HUES48 (cell line): Measurements from ENCODE around the gene MAPK13.

ENCODE experiments used
- H3K27ac ChIP-seq: one replicate; pipeline ENCODE4 v1.7.0; 2013; ENCODE audit warnings: low read depth, low read length, inconsistent platforms
- H3K27me3 ChIP-seq: 2 replicates; pipeline ENCODE4 v1.6.1; 2013; ENCODE audit warnings: mild to moderate bottlenecking, low read length; ENCODE audit not compliant: control insufficient read depth, insufficient read depth
- H3K36me3 ChIP-seq: 2 replicates; pipeline ENCODE4 v1.6.1; 2013; ENCODE audit warnings: low read length; ENCODE audit not compliant: control insufficient read depth, insufficient read depth
- H3K4me1 ChIP-seq: 2 replicates; pipeline ENCODE4 v1.6.1; 2013; ENCODE audit warnings: mild to moderate bottlenecking, low read length; ENCODE audit not compliant: control insufficient read depth, insufficient read depth
- H3K4me3 ChIP-seq: 2 replicates; pipeline ENCODE4 v1.5.1; 2013; ENCODE audit warnings: mild to moderate bottlenecking, low read depth, low read length
- H3K9ac ChIP-seq: 2 replicates; pipeline ENCODE4 v1.6.1; 2013; ENCODE audit warnings: mild to moderate bottlenecking, low read depth, low read length, moderate library complexity
- H3K9me3 ChIP-seq: 2 replicates; pipeline ENCODE4 v1.6.1; 2013; ENCODE audit warnings: low read length; ENCODE audit not compliant: control insufficient read depth, insufficient read depth

The MAPK13 gene

DNA sequence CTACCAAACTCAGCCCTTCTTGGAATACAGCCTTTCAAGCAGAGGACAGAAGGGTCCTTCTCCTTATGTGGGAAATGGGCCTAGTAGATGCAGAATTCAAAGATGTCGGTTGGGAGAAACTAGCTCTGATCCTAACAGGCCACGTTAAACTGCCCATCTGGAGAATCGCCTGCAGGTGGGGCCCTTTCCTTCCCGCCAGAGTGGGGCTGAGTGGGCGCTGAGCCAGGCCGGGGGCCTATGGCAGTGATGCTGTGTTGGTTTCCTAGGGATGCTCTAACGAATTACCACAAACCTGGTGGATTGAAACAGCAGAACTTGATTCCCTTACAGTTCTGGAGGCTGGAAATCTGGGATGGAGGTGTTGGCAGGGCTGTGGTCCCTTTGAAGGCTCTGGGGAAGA is 9.1 kb downstream of the MAPK13 start:
- H3K9me3 ChIP-seq: no peaks in the 10 kb centered on the region
- H3K36me3 ChIP-seq: 0 out of 2 replicates have a peak, but pooled peaks cover 7% of the 10 kb centered on the region
- no peak overlapping the region for H3K27ac ChIP-seq
- H3K27me3 ChIP-seq: no peaks in the 10 kb centered on the region
- no peak overlapping the region for H3K9ac ChIP-seq
- peaks cover 10% of the 10 kb centered on the region for H3K4me1 ChIP-seq
- H3K4me3 ChIP-seq: no peak overlapping the region

DNA sequence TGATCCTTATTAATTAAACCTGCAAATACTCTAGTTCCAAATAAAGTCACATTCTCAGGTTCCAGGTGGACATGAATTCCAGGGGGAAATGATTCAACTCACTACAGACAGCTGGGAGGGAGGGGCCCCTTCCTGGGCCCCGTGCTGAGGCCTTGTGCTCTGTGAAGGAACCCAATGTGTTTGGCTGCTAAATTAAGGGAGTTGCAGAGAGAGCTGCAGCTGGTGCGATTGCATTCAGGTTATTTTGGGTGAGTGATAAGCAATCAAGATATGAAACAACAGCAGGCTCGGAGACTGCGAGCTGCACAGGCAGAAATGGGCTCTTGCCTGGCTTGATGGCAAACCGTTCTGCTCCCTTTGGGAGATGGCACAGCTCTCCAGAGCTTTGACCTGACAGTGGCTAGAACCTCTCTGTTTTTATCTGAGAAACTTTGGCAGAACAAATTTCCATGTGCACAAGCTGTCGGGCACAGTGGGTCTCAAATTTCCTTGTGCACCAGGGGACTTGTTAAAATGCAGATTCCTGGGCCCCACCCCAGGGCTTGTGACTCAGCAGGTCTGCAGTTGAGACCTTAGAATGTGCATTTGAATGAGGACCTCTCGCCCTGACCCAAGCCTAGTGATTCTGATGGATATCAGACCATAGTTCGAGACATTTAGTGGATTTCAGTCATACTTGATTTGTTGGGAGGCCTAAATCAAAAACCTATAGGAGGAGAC is 9.8 kb downstream of the MAPK13 start:
- H3K27ac ChIP-seq: no peak overlapping the region
- 0 out of 2 replicates have a peak, but pooled peaks cover 7% of the 10 kb centered on the region for H3K36me3 ChIP-seq
- peaks cover 10% of the 10 kb centered on the region for H3K4me1 ChIP-seq
- no peaks in the 10 kb centered on the region for H3K9me3 ChIP-seq
- H3K4me3 ChIP-seq: no peak overlapping the region
- no peak overlapping the region for H3K9ac ChIP-seq
- H3K27me3 ChIP-seq: no peaks in the 10 kb centered on the region

GRCh38 chr6:36141091-36141490 is 10.8 kb downstream of the MAPK13 start:
- H3K27ac ChIP-seq: no peak overlapping the region
- H3K9ac ChIP-seq: no peak overlapping the region
- H3K27me3 ChIP-seq: no peaks in the 10 kb centered on the region
- H3K36me3 ChIP-seq: 0 out of 2 replicates have a peak, but pooled peaks cover 7% of the 10 kb centered on the region
- H3K9me3 ChIP-seq: no peaks in the 10 kb centered on the region
- H3K4me1 ChIP-seq: peaks cover 10% of the 10 kb centered on the region
- H3K4me3 ChIP-seq: no peak overlapping the region

DNA sequence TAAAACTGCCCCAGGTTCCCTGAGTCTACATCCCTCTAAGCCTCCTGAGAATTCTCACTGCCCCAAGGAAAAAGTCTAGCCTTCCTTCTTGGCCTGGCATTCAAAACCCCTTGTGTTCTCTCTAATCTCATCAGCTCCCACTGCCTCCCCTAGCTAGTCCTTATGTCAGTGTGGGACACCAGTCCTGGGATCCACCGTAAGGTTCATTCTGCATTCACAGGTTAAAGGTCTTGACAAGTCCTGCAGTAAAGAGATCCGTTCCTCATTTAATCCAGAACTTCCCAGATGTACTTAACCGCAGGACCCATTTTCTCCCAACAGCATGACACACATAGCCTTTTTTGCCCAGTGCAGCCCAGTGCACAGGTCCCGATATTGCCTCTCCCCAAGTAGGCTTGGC is 11.6 kb downstream of the MAPK13 start:
- no peaks in the 10 kb centered on the region for H3K9me3 ChIP-seq
- no peak overlapping the region for H3K4me3 ChIP-seq
- H3K27ac ChIP-seq: no peak overlapping the region
- 0 out of 2 replicates have a peak, but pooled peaks cover 3% of the 10 kb centered on the region for H3K36me3 ChIP-seq
- H3K4me1 ChIP-seq: peaks cover 10% of the 10 kb centered on the region
- H3K9ac ChIP-seq: no peak overlapping the region
- no peaks in the 10 kb centered on the region for H3K27me3 ChIP-seq

DNA sequence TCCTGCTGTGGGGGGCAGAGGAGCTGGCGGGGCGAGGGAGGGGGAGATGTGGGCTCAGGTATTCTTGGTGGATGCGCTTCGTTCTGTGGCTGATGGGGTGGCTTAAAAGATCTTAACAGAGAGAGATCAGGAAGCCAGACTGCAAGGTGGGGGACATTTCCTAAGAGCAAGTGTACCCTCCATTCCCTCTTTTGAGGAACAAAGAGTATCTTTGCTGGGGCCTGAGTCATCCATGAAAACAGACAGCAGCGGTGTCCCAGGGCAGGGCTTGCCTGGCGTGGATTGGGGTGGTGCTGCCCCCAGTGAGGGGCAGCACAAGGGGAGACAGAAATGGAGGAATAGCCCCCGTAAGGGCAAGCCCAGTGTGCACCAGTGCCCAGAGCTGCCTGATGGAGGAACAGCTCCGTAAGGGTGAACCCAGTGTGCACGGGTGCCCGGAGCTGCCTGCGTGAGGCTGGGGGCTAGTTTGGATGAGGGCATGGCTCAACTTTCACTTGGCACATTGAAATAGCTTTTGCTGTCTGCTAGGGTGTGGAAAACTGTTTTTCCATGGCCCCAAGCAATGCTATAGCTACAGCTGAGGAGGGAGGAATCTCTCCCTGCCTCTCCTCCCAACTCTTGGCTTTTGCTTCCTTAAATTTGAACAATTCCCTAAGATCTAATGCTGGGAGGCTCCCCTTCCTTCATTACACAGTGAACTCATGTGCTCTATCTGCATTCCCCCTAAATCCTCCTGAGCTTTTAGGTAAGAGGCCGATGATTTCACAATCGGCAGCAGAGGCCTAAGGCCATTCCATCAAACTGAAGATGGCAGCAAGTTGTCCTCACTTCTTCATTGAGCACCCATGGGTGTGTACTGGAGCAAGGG is 12.9 kb downstream of the MAPK13 start:
- H3K27ac ChIP-seq: no peak overlapping the region
- H3K36me3 ChIP-seq: 0 out of 2 replicates have a peak, but pooled peaks cover 2% of the 10 kb centered on the region
- H3K9me3 ChIP-seq: no peaks in the 10 kb centered on the region
- H3K9ac ChIP-seq: no peak overlapping the region
- no peaks in the 10 kb centered on the region for H3K27me3 ChIP-seq
- H3K4me3 ChIP-seq: no peak overlapping the region
- peaks cover 10% of the 10 kb centered on the region for H3K4me1 ChIP-seq

DNA sequence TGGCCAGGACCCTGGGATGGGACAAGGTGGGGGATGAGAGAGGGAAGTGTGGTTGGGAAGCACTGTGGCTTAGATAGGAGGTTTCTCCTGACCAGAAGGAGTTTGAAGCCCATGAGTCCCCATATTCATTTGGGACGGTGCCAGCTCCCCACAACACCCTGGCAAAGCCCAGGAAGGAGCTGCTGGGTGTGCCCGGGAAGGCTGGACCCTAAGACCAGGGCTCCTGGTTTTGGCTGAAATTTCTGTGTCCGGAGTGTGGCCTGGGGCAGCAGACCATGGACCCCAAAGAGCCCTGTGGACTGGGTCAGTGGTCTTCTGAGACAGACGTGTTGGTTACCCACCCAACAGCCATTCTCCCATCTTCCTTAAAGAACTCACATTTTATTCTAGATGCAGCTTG is 15.2 kb downstream of the MAPK13 start:
- Histone ChIP-seq H3K27ac (no peak overlapping the region), H3K9ac (no peak overlapping the region), H3K4me1 (peaks cover under 1% of the 10 kb centered on the region)

GRCh38 chr6:36147294-36147693 is 17.0 kb downstream of the MAPK13 start:
- H3K36me3 ChIP-seq: no peaks in the 10 kb centered on the region
- H3K27me3 ChIP-seq: no peaks in the 10 kb centered on the region
- H3K4me1 ChIP-seq: no peaks in the 10 kb centered on the region
- H3K27ac ChIP-seq: no peak overlapping the region
- no peak overlapping the region for H3K9ac ChIP-seq
- no peaks in the 10 kb centered on the region for H3K9me3 ChIP-seq
- H3K4me3 ChIP-seq: no peak overlapping the region

More for the DNA sequence above, 15.2 kb downstream of the MAPK13 start:
- Histone ChIP-seq H3K4me3 (no peak overlapping the region), H3K36me3 (no peaks in the 10 kb centered on the region), H3K9me3 (no peaks in the 10 kb centered on the region), H3K27me3 (no peaks in the 10 kb centered on the region)

DNA sequence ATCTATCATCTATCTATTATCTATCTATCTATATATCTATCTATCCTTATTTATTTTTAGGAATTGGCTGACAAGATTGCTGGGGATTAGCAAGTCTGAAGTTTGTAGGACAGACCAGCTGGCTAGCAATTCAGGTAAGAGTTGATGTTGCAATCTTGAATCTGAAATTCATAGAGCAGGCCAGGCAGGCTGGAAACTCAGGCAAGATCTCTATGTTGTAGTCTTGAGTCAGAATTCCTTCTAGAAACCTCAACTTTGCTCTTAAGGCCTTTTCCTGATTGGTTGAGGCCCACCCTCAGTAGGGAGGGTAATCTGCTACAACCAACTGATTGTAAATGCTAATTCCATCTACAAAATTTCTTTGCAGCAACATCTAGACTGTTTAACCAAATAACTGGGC is 19.2 kb downstream of the MAPK13 start:
- Histone ChIP-seq H3K4me3 (no peak overlapping the region), H3K9ac (no peak overlapping the region), H3K9me3 (no peaks in the 10 kb centered on the region), H3K4me1 (no peaks in the 10 kb centered on the region), H3K27ac (no peak overlapping the region), H3K27me3 (no peaks in the 10 kb centered on the region), H3K36me3 (no peaks in the 10 kb centered on the region)

DNA sequence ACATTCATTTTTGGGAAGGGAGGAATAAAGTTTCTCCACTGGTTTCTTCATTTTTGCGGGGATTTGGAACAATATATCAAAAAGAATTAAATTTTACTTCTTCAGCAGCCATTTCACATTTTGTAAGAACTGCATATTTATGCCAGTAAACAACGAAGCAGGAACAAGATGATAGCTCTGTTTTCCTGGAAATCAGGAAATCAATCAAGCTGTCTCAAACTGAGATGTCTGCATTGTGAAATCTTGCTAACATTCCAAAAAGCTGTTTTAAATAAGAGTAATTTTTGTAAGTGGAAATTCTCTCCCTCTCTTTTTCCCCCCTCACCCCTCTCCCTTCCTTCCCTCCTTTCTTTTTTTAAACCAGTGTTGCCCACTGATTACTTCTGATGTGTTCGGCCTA is 20.0 kb downstream of the MAPK13 start:
- Histone ChIP-seq H3K4me3 (no peak overlapping the region), H3K9ac (no peak overlapping the region), H3K9me3 (0 out of 2 replicates have a peak, but pooled peaks cover 1% of the 10 kb centered on the region), H3K27ac (no peak overlapping the region), H3K4me1 (no peaks in the 10 kb centered on the region), H3K27me3 (no peaks in the 10 kb centered on the region), H3K36me3 (no peaks in the 10 kb centered on the region)

DNA sequence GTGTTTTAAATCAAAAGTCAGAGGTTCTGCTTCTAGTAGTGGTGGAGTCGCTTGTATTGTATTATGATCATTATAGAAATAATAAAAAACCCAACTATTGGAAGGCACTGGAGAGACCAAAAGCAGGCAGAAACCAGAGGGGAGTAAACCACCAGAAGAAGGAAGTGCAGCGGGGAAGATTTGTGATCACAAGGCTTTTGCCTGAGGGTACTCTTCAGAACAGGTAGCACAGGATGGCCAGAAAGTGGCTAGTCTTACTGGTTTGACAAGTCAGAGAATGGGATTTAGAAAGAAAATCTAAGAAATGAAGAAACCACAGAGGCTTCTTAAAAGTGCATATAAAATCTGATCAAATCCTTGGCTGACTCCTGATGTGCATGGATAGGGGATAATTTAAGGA is 24.0 kb downstream of the MAPK13 start:
- H3K4me3 ChIP-seq: no peak overlapping the region
- H3K4me1 ChIP-seq: no peaks in the 10 kb centered on the region
- H3K9me3 ChIP-seq: peaks cover 6% of the 10 kb centered on the region; the same call in 1 of the 2 replicates
- no peaks in the 10 kb centered on the region for H3K27me3 ChIP-seq
- no peak overlapping the region for H3K27ac ChIP-seq
- H3K9ac ChIP-seq: no peak overlapping the region
- no peaks in the 10 kb centered on the region for H3K36me3 ChIP-seq

- Histone ChIP-seq H3K27me3 (no peaks in the 10 kb centered on the region), H3K4me3 (no peak overlapping the region), H3K9ac (no peak overlapping the region), H3K36me3 (no peaks in the 10 kb centered on the region), H3K9me3 (peaks cover 6% of the 10 kb centered on the region; the same call in 1 of the 2 replicates), H3K27ac (no peak overlapping the region), H3K4me1 (no peaks in the 10 kb centered on the region)
Observed at GRCh38 chr6:36155662-36156061, 25.3 kb downstream of the MAPK13 start.
